Neutrophil (primary cell): ENCODE results near the gene CHCHD2.
"Not testable (repeated sequence)": the region's sequence is repeated elsewhere in the genome, so short reads cannot be mapped to it uniquely, and the experiment has no call there.

Source experiments
- H3K27ac ChIP-seq: fragments of 200-600 bp; sonication (generic); 2 replicates; pipeline ENCODE4 v1.5.1; 2016; ENCODE audit warnings: mild to moderate bottlenecking, moderate library complexity
- H3K27me3 ChIP-seq: fragments of 200-600 bp; sonication (generic); 2 replicates; pipeline ENCODE4 v1.6.0; 2016; ENCODE audit warnings: mild to moderate bottlenecking
- H3K36me3 ChIP-seq: fragments of 200-600 bp; sonication (generic); 2 replicates; pipeline ENCODE4 v1.5.1; 2017
- H3K4me1 ChIP-seq, 2 experiments: fragments of 200-600 bp in 1 of 2; sonication (generic) in 1 of 2; 1 replicate in 1 of 2; 2 replicates in 1 of 2; pipeline versions ENCODE4 v1.5.1 to v1.6.1; 2013 to 2016; ENCODE audit warnings: low read depth in 1 of 2, low read length in 1 of 2, mild to moderate bottlenecking in 1 of 2, moderate library complexity in 1 of 2; ENCODE audit not compliant: control insufficient read depth in 1 of 2, insufficient read depth in 1 of 2
- H3K4me3 ChIP-seq, 2 experiments: fragments of 200-600 bp in 1 of 2; sonication (generic) in 1 of 2; 1 replicate in 1 of 2; 2 replicates in 1 of 2; pipeline ENCODE4 v1.5.1; 2013 to 2016; ENCODE audit warnings: low read depth in 1 of 2, low read length in 1 of 2, mild to moderate bottlenecking in 1 of 2, moderate library complexity in 1 of 2
- H3K9me3 ChIP-seq: fragments of 200-600 bp; sonication (generic); 2 replicates; pipeline ENCODE4 v1.5.1; 2016
- TF ChIP-seq, protein P1 (sequence below): fragments of 200-600 bp; sonication (generic); IDR thresholded peaks from 2 replicates; pipeline ENCODE4 v1.5.1; 2016; ENCODE audit warnings: antibody characterized with exemption

The CHCHD2 gene, protein sequence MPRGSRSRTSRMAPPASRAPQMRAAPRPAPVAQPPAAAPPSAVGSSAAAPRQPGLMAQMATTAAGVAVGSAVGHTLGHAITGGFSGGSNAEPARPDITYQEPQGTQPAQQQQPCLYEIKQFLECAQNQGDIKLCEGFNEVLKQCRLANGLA

DNA sequence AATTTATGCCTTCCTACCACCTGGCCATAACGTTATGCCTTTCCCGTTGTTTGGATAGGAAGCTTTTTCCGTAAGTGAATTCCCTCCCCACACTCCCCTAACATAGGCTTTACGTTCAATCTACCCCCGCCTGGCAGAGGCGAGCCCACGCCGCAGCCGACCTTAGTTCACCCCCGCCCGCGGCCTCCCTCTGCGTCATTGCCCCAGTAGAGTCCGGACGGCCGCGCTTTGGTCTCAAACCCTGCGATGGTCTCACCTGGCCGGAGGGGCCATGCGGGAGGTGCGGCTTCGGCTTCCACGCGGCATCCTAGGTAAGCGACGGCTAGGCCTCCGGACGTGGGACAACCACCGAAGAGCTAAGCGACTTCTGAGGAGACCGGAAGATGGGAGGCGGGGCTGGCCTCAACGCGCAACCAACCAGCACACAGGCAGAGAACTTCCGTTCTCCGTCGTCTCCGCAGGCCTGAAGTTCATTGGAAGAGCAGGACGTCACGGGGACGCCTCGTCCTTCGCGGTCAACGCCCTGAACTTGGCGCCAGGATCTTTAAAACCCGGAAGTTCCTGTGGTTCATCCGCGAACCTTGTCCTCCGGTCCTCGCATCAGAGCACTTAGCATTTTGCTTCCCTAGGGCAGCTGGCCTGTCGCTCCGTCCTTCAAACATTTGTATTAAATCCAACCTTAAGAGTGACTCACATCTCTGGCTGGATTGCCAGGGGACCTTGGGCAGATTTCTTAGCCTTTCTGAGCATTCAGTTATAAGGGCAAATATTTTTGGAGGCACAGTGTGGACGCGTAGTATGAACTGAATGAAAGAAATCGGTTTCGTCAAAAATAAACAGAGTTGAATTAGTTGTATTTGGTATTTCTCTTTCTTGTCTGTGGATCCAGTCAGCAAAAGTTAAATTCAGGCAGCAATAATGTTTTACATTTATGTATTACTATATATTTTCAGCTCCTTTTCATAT, at the start of gene CHCHD2:
TSS of gene CHCHD2 (minus strand) at position 369 of the 966 bp plus-strand sequence. CDS start at position 306, 63 bp downstream.
- Histone ChIP-seq H3K27me3 (peaks cover 32% of the 10 kb centered on the region), H3K4me1 (peaks cover 18 to 23% of the 10 kb centered on the region in 2 experiments), H3K36me3 (peaks cover 30% of the 10 kb centered on the region), H3K9me3 (no peaks in the 10 kb centered on the region), H3K4me3 (peak within 1 kb of the TSS; percentile 76 to 84), H3K27ac (peak within 1 kb of the TSS; percentile 87)
- TF ChIP-seq, protein P1, sequence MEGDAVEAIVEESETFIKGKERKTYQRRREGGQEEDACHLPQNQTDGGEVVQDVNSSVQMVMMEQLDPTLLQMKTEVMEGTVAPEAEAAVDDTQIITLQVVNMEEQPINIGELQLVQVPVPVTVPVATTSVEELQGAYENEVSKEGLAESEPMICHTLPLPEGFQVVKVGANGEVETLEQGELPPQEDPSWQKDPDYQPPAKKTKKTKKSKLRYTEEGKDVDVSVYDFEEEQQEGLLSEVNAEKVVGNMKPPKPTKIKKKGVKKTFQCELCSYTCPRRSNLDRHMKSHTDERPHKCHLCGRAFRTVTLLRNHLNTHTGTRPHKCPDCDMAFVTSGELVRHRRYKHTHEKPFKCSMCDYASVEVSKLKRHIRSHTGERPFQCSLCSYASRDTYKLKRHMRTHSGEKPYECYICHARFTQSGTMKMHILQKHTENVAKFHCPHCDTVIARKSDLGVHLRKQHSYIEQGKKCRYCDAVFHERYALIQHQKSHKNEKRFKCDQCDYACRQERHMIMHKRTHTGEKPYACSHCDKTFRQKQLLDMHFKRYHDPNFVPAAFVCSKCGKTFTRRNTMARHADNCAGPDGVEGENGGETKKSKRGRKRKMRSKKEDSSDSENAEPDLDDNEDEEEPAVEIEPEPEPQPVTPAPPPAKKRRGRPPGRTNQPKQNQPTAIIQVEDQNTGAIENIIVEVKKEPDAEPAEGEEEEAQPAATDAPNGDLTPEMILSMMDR: peak; percentile 12

DNA sequence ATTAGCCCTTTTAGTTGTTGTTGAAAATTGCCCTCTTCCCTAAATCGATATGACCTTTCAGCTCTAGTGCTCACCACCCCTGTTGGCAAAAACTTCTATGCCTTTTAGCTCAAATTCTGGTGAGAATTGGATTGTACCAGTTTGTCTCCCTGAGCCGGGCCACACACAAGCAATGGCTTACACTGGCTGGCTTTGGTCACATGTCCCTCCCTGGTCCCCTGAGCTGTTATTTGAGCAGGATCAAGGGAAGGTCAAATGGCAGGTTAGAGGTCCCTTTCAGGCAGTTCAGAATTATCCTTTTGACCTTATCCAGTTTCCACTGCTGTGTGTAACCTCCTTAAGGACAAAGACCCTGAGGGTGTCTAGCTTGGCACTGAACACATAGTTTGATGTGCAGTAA, 24.8 kb upstream of the CHCHD2 start:
- not testable (repeated sequence) for H3K36me3 ChIP-seq, H3K9me3 ChIP-seq, H3K27ac ChIP-seq, H3K4me3 ChIP-seq, H3K4me1 ChIP-seq, H3K27me3 ChIP-seq

DNA sequence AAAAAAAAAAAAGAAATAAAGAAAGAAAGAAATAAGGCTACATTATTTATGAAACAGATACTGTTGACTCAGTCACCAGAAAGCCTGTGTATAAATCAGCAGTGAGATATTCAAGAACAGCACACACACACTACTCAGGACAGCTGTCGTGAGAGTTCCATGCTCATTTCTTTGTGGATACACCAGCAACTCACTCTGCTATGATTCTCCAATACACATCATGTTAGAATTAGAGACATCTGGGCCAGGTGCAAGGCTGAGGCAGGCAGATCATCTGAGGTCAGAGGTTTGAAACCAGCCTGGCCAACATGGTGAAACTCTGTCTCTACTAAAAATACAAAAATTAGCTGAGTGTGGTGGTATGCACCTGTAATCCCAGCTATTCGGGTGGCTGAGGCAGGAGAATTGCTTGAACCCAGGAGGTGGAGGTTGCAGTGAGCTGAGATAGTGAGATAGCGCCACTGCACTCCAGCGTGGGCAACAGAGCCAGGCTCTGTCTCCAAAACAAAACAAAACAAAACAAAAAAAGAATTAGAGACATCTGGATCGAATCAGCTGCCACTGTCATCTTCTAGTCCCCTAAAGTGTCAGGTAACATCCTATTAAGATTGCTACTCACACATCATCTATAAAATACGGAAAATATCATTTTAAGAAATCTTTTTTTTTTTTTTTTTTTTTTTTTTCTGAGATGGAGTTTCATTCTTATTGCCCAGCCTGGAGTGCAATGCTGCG, 21.1 kb upstream of the CHCHD2 start:
- Histone ChIP-seq H3K4me3 (no peak overlapping the region), H3K4me1 (no peaks in the 10 kb centered on the region), H3K27ac (no peak overlapping the region), H3K36me3 (no peaks in the 10 kb centered on the region), H3K9me3 (no peaks in the 10 kb centered on the region), H3K27me3 (no peaks in the 10 kb centered on the region)
- TF ChIP-seq, protein P1: no peak

DNA sequence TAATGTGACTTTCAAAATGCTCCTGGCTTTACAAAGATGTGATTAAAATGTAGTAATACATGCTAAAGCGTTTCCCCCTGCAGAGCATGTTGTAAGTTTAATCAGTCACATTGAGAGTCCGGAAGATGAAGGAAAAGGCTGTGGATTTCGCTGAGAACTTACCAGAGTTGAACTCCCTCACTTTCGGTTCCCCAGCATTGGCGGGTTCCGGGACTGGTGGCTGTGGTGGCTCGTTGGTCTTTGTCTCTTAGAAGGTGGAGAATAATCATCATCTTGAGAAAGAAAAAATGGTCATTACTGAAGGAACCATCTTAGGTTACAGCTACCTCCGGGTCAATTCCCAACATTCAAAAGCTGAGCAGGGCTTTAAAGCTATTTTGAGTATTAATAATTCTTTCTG, 19.6 kb upstream of the CHCHD2 start:
- Histone ChIP-seq H3K9me3 (no peaks in the 10 kb centered on the region), H3K27me3 (no peaks in the 10 kb centered on the region), H3K4me1 (no peaks in the 10 kb centered on the region), H3K27ac (no peak overlapping the region), H3K4me3 (no peak overlapping the region), H3K36me3 (no peaks in the 10 kb centered on the region)
- TF ChIP-seq, protein P1: no peak

DNA sequence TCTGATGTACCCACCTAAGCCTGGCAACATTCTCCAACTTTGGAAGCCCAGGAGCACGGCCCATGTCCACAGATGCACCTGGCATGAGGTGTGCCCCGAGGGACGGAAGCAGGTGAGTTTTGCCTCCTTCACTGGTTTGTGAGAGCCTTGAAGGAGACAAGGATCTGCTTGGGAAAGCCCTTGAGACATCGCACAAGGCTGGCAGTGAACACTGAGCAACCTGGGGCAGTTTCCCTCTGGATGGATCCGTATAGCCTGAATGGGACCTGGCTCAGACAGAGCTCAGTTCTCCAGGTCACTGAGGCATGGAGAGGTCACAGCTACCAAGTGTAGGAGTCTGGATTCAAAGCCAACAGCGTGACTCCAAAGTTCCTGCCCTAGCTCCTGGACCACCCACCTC, 18.7 kb upstream of the CHCHD2 start:
- H3K9me3 ChIP-seq: no peaks in the 10 kb centered on the region
- no peak overlapping the region for H3K4me3 ChIP-seq
- no peaks in the 10 kb centered on the region for H3K27me3 ChIP-seq
- no peaks in the 10 kb centered on the region for H3K36me3 ChIP-seq
- H3K27ac ChIP-seq: no peak overlapping the region
- TF ChIP-seq, protein P1: no peak
- no peaks in the 10 kb centered on the region for H3K4me1 ChIP-seq
